ENCODE measurements around the gene BTN3A1. TPM values are rescaled to one million over a fixed set of nuclear protein-coding genes. Genes with fewer than 3 reads are reported as not detected.

BTN3A1 gene
- total RNA-seq, 1 donor from 2014 or later, result 52.2 TPM

- intact Hi-C loops (cut with DNase I), result no loop called here
- TF ChIP-seq CTCF (IDR thresholded peaks at IDR 0.05), result no peak
- H3K36me3 ChIP-seq, result no peaks in the 10 kb centered on the region
- H3K4me1 ChIP-seq, result peaks cover 22% of the 10 kb centered on the region
- DNase-seq (no peak), ATAC-seq (no peak)
- no peaks in the 10 kb centered on the region for H3K9me3 ChIP-seq
- no peak overlapping the region for H3K4me3 ChIP-seq
- H3K27me3 ChIP-seq, result no peaks in the 10 kb centered on the region
- H3K27ac ChIP-seq, result no peak overlapping the region
Measured at GRCh38 chr6:26438000-26438399, 35.9 kb downstream of the BTN3A1 start.

DNA sequence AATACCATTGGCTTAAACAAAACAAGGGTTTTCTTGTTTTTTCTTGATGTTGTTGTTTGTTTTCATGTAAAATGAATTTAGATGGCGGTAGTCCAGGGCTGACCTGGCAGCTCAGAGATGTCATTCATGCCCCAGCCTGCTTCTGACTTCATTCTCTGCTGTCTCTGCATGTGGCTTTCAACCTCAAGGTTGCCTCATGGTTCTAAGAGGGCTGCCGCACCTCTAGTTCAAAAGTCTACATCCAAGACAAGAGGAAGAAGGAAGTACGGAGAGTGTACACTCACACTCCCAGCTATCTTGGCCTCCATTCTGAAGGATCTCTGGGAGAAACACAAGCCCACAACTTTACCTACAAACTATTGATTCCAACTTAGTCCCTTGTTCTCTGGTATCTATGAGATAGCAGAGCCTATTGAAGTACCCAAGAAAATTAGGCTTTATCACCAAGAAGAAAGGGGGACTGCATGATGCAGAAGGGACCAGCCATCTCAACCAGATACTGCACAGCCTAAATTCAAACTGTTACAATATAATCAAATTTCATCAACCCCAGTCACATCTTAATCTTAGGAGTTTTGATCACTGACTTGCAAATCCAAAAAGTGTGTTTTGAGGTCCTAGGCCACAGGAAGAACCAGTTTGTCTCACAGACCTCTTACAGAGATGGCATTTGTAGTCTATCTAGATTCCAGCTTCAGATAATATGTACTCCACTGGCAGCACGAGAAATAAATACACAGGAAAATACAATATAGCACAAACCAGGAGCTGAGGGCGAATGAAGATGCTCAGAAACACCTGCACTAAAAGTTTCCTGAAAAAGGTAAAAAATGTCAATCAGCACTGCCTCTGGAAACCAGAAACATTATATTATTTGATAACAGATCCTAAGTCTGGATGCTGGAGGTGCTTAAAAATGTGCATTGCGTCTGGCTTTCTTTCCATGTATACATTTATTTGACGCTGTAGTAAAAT, 37.4 kb downstream of the BTN3A1 start:
- H3K4me1 ChIP-seq, result peaks cover 22% of the 10 kb centered on the region
- peak overlapping the region; percentile 83 for H3K27ac ChIP-seq
- intact Hi-C loops (cut with DNase I), result no loop called here
- peaks cover 4% of the 10 kb centered on the region for H3K36me3 ChIP-seq
- H3K4me3 ChIP-seq, result peak overlapping the region; percentile 58
- no peaks in the 10 kb centered on the region for H3K27me3 ChIP-seq
- no peaks in the 10 kb centered on the region for H3K9me3 ChIP-seq
- DNase-seq (no peak), ATAC-seq (no peak)
- no peak for TF ChIP-seq CTCF (IDR thresholded peaks at IDR 0.05)

GRCh38 chr6:26440977-26441358, 38.9 kb downstream of the BTN3A1 start:
- no peak for TF ChIP-seq CTCF (IDR thresholded peaks at IDR 0.05)

GRCh38 chr6:26441977-26442376, 39.9 kb downstream of the BTN3A1 start:
- peaks cover 34% of the 10 kb centered on the region for H3K4me1 ChIP-seq
- no peaks in the 10 kb centered on the region for H3K27me3 ChIP-seq
- intact Hi-C loops (cut with DNase I), result no loop called here
- H3K36me3 ChIP-seq, result peaks cover 15% of the 10 kb centered on the region
- H3K4me3 ChIP-seq, result peak overlapping the region; percentile 58
- no peak for DNase-seq
- H3K27ac ChIP-seq, result no peak overlapping the region
- TF ChIP-seq CTCF (IDR thresholded peaks at IDR 0.05), result no peak
- ATAC-seq, result no peak
- H3K9me3 ChIP-seq, result no peaks in the 10 kb centered on the region

More at GRCh38 chr6:26440977-26441358, 38.9 kb downstream of the BTN3A1 start:
- Histone ChIP-seq H3K36me3 (peaks cover 13% of the 10 kb centered on the region), H3K4me3 (peak overlapping the region; percentile 58), H3K9me3 (no peaks in the 10 kb centered on the region), H3K27ac (peak overlapping the region; percentile 83), H3K4me1 (peaks cover 31% of the 10 kb centered on the region), H3K27me3 (no peaks in the 10 kb centered on the region)
- no peak for DNase-seq
- no peak for ATAC-seq
- intact Hi-C loops (cut with DNase I), result no loop called here

DNA sequence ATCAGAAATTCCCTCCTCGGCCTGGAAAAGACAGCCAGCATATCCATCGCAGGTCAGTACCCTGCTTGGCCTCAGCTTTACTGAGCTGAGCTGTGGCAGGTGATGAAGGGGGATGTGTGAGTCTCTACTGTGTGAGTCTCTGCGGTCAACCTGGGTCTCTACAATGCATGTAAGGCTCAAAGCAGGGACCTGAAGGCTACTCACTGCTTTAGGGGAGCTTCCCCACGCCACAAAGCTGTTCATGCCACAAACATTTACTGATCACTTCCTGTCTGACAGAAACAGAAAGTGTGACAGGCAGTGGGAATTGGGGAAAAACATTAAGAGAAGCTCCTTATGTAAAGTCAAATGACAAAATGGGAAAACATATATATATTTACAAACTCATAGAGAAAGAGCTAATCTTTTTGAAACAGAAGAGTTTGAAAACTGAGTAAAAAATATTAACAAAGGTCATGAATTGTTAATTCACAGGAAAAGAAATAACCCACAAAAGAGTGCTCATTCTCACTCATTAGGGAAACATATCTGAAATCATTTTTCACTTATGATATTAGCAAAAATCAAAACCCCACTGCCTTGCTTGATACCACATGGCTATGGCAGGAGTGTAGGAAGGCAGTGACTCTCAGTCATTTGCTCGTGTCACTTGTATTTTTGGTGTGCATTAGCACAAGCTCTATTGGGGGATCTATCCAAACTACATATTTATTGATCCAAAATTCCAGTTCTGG, 44.0 kb downstream of the BTN3A1 start:
- TF ChIP-seq CTCF (IDR thresholded peaks at IDR 0.05), result no peak
- no peaks in the 10 kb centered on the region for H3K27me3 ChIP-seq
- intact Hi-C loops (cut with DNase I), result no loop called here
- no peaks in the 10 kb centered on the region for H3K9me3 ChIP-seq
- no peak overlapping the region for H3K4me3 ChIP-seq
- no peak for ATAC-seq
- peaks cover 36% of the 10 kb centered on the region for H3K36me3 ChIP-seq
- no peak overlapping the region for H3K27ac ChIP-seq
- no peak for DNase-seq
- peaks cover 32% of the 10 kb centered on the region for H3K4me1 ChIP-seq

Data from upper lobe of right lung (tissue), 1 donor.